LNCAP (cell line): Measurements from ENCODE around the gene LPP.

Source experiments
- CTCF ChIP-seq: fragments of 450-650 bp; IDR thresholded peaks from 2 replicates; pipeline ENCODE4 v1.5.1; 2017; ENCODE audit warnings: mild to moderate bottlenecking

The LPP gene

GRCh38 chr3:188580659-188581058, 426.7 kb downstream of the LPP start:
- TF ChIP-seq CTCF, result no peak

GRCh38 chr3:188581365-188581764, 427.4 kb downstream of the LPP start:
- TF ChIP-seq CTCF, result no peak

GRCh38 chr3:188581792-188582191, 427.8 kb downstream of the LPP start:
- no peak for TF ChIP-seq CTCF

- no peak for TF ChIP-seq CTCF
Measured at GRCh38 chr3:188583341-188584161, 429.6 kb downstream of the LPP start.

- no peak for TF ChIP-seq CTCF
Measured at GRCh38 chr3:188584162-188584529, 430.2 kb downstream of the LPP start.

GRCh38 chr3:188584958-188585689, 431.2 kb downstream of the LPP start:
- no peak for TF ChIP-seq CTCF

GRCh38 chr3:188589071-188589470, 435.1 kb downstream of the LPP start:
- no peak for TF ChIP-seq CTCF
